HS-5 (cell line): ENCODE data around the gene MPP1.
A peak's percentile ranks its signal among the peaks of the same experiment; 100 is the strongest.
"Not testable (repeated sequence)": the region's sequence is repeated elsewhere in the genome, so short reads cannot be mapped to it uniquely, and the experiment has no call there.

Experiments
- DNase-seq: peaks from one replicate; pipeline ENCODE4 v3.0.0-alpha.2; 2012; ENCODE audit warnings: low read depth

The MPP1 gene

DNA sequence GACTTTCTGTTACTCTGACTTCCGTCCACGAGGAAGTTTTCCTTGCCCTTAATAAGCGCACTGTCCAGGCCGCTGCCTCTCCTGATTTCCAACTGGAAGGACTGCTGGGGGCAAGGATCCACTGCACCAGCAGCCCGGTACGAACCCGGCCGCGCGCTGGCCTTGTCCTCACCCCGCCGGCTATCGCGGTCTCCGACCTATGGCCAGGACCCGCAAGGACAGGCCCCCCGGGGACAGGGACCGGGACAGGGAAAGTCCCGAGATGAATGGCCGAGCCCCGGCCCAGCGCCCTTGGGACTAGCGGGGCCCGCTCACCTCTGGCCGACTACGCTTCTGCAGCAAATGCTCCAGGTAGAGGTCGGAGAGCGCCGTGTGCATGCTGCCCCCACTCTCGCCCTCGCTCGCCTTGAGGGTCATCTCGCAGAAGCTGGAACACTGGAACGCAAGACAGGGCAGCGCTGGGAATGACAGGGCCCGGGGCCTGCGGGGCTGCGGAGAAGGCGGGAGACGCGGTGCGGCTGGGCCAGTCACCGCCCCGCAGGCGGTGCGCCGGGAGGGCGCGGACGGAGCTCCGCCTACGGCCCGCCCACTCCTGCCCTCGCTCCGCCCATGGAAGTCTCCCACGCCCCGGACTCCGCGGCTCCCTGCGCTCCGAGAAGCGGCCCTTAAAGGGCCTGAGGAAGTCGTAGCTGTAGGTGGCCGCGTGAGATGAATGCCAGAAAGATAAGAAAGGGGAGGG lies at the start of gene MPP1:
MPP1 (minus strand) TSS at position 529 of the 739 bp plus-strand sequence; CDS start at position 417, 112 bp downstream.
- DNase-seq: no peak

- DNase-seq: no peak
Measured at GRCh38 chrX:154850957-154851611, 45.8 kb upstream of the MPP1 start.

DNA sequence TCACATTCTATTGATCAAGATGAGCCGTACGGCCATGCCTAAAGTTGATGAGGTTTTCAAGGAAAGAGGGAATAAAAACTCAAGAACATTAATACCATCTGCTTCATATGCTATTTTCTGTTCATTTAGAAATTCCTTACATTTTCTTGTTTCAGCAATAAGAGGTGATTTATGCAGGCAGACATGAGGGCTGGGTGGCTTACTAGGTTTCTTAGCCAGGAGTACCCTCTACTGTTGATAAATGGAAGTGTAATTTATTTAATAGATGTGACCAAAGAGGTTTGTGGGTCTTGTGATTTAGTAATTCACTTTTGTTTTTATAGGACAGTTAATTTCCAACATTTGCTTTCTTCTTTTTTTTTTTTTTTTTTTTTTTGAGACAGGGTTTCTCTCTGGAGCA lies 35.6 kb upstream of the MPP1 start:
- DNase-seq: peak; percentile 9

DNA sequence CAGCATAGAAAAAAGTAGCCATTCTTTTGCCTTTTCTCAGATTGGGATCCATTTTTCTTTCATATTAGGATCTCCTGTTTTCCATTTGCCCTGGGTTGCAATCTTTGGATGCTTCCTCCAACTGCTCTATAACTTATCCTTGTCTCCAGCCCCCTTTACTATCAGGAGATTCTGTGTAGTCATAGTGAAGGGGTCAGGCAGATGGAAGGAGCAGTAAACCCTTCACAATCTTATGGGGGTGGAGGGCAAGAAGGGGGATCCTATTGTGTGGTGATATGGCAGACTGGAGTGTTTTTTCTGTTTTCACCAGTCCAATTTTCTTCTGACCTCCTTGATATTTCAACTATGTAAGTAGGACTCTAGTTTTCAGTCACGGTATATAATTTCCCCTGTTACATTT lies 30.9 kb upstream of the MPP1 start:
- no peak for DNase-seq

DNA sequence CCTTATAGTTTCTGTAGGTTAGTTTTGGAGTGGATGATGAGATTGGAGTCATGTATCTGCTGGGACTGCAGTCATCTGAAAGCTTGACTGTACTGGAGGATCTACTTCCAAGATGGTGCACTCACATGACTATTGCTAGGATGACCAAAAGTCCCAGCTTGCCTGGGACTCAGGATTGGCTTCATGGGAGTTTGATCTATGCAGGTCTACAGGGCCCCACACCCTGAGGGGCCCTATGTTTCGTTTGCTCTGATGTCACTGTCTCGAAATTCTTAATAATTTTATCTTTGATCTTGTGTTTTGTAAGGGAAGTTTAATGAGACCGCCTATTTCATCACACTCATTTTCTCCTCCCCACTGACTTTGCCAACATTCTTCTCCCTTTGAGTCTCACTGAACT lies 29.3 kb upstream of the MPP1 start, which contains the start of gene SMIM9:
SMIM9 (minus strand) TSS at position 101 of the 400 bp plus-strand sequence. CDS start 3,806 bp downstream, outside the sequence.
- DNase-seq: no peak

GRCh38 chrX:154833746-154834274 lies 28.5 kb upstream of the MPP1 start:
- DNase-seq: no peak

GRCh38 chrX:154829926-154830442 lies 24.7 kb upstream of the MPP1 start:
- no peak for DNase-seq

GRCh38 chrX:154829134-154829533 lies 23.8 kb upstream of the MPP1 start:
- no peak for DNase-seq

GRCh38 chrX:154828016-154828408 lies 22.7 kb upstream of the MPP1 start:
- DNase-seq: no peak

GRCh38 chrX:154827194-154828015 lies 22.1 kb upstream of the MPP1 start:
- DNase-seq: no peak

DNA sequence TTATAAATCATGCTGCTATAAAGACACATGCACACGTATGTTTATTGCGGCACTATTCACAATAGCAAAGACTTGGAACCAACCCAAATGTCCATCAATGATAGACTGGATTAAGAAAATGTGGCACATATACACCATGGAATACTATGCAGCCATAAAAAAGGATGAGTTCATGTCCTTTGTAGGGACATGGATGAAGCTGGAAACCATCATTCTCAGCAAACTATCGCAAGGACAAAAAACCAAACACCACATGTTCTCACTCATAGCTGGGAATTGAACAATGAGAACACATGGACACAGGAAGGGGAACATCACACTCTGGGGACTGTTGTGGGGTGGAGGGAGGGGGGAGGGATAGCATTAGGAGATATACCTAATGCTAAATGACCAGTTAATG lies 20.3 kb upstream of the MPP1 start:
- not testable (repeated sequence) for DNase-seq

DNA sequence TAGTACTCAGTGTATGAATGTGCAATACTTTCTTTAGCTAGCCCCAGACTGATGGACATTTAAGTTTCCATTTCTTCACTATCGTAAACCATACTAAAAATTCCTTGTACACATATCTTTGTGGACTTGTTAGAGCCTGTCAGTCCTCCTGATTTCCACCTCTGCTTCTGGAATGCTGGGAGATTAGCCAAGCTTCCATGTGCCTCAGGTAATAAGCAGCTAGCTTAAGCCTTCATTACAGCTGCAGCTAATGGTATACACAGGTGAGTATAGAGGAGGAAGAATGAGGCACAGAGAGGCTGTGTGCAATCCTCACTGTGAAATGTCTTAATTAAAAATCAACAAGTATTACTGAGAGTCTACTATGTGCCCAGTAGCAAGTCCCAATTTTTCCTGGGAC lies 19.4 kb upstream of the MPP1 start:
- no peak for DNase-seq

GRCh38 chrX:154822029-154822428 lies 16.7 kb upstream of the MPP1 start:
- no peak for DNase-seq

DNA sequence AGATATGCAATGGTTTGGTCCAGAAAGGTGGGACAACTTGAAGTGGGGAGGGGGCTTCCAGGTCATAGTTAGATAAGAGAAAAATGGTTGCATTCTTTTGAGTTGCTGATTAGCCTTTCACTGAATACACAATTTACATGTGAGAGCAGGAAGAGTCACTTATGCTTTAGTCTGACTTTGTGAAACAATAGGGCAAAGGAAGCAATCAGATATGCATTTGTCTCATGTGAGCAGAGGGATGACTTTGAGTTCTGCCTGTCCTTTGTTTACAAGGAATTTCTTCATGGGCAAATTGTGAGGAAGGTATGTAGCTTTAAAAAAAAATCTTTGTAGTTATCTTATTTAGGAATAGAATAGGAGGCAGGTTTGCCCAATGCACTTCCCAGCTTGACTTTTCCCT lies 16.2 kb upstream of the MPP1 start:
- no peak for DNase-seq

DNA sequence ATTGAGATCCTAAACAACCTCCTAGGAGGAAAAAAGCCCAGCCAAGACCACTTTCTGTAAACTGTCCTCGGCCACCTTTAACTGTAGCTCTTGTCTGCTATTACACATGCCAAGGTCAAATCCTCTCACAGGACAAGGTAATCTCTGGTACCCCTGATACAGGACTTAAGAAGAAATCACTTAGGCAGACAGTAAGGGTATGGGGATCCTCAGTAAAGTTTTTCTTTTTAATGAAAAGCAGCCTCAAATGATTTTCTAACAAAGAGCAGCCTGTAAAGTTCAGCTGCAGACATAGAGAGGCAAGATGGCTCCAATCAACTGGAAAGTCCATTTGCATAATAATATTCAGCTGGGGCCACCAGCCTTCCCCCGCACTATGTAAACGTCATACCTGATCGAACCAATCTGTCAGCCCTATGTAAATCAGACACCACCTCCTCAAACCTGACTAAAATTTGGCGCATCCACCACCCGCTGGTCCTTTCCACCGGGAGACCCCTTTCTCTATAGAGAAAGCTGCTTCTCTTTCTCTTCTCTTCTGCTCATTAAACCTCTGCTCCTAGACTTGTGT lies 14.6 kb upstream of the MPP1 start:
- DNase-seq: no peak

GRCh38 chrX:154818916-154819770 lies 13.9 kb upstream of the MPP1 start:
- no peak for DNase-seq

DNA sequence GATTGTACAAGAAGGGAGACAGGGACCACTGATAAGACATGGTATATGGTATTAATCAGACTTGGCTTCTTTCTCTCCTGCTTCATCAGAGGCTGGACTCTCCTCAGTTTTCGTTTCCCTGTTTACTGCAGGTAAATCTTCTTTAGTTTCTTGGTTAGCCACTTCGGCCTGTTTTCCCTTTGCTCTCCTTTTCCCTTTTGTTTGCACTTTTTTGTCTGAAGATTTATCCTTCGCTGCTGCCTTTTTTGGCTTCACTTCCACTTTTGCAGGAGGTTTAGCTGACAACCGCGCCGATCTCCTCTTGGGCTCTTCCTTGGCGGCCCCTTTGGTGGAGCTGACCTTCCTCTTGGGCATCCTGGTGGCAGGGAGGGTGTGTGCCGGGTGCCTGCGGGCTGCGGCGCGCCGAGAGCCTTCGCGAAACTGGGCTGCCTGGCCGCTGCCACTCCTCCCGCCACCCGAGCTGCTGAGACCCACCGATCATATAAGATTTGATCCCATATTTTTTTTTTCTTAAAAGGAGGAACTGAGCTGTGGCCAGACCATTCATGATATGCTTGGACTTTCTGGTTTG lies 11.8 kb upstream of the MPP1 start:
- not testable (repeated sequence) for DNase-seq

- DNase-seq: not testable (repeated sequence)
Measured at GRCh38 chrX:154816326-154816898, 11.1 kb upstream of the MPP1 start.

DNA sequence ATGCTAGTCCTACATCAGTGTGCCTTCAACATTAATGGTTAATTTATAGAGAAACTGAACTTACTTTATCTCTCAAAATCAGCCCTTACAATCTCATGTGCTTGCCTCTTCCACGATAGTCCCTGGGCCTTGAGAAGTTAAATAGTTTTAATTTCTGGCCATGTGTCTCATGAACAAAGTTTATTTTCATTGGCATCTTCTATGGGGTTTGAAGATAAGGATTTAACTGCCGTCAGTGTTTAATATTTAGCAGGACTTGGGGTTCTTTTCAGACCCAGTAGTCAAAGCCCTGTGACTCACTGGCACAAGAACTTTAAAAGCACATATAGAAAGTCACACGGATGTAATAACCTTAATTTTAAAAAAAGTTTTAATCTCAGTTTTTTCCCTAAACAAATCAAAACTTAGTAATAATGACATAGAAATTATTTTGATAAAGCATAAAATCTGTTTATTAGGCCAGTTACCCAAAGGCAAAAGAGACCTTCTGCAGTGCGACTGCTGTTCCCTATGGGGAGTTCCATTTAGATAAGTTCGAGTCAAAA lies 10.1 kb upstream of the MPP1 start:
- no peak for DNase-seq

GRCh38 chrX:154813801-154814200 lies 8.5 kb upstream of the MPP1 start:
- DNase-seq: no peak
